Spleen (tissue), 11 donors: ENCODE data around the gene CYB561. TPM values are rescaled to one million over a fixed set of nuclear protein-coding genes. Genes with fewer than 3 reads are reported as not detected.

ENCODE experiments used
- DNase-seq: peaks from one replicate; pipeline ENCODE4 v3.0.0-alpha.2; 2020
- H3K27ac ChIP-seq, 8 donors: fragments of 200-600 bp; sonication (generic) in 7 of 8; 1 replicate in 4 of 8; 2 replicates in 4 of 8; pipeline versions ENCODE4 v1.5.0 to v1.8.0; 2016 to 2021; ENCODE audit warnings: inconsistent platforms in 4 of 8, mild to moderate bottlenecking in 4 of 8, moderate library complexity in 1 of 8
- H3K27me3 ChIP-seq, 7 donors: fragments of 200-600 bp; sonication (generic) in 6 of 7; replicated peaks in 1 of 7; 1 replicate in 4 of 7; 2 replicates in 3 of 7; pipeline versions ENCODE4 v1.5.0 to v1.8.0; 2016 to 2021; ENCODE audit warnings: inconsistent platforms in 3 of 7, mild to moderate bottlenecking in 1 of 7
- H3K36me3 ChIP-seq, 6 donors: fragments of 200-600 bp; sonication (generic) in 5 of 6; 1 replicate in 4 of 6; 2 replicates in 2 of 6; pipeline versions ENCODE4 v1.5.0 to v1.8.0; 2016 to 2021; ENCODE audit warnings: inconsistent platforms in 2 of 6
- H3K4me1 ChIP-seq, 6 donors: fragments of 200-600 bp; sonication (generic) in 5 of 6; 1 replicate in 3 of 6; 2 replicates in 3 of 6; pipeline versions ENCODE4 v1.5.0 to v1.8.0; 2016 to 2021; ENCODE audit warnings: inconsistent platforms in 3 of 6
- H3K4me3 ChIP-seq, 8 donors: fragments of 200-600 bp; sonication (generic) in 7 of 8; 1 replicate in 4 of 8; 2 replicates in 4 of 8; pipeline versions ENCODE4 v1.5.0 to v1.8.0; 2016 to 2021; ENCODE audit warnings: inconsistent platforms in 4 of 8, mild to moderate bottlenecking in 4 of 8, moderate library complexity in 2 of 8
- H3K9me3 ChIP-seq, 8 donors: fragments of 200-600 bp; sonication (generic) in 7 of 8; 1 replicate in 4 of 8; 2 replicates in 4 of 8; pipeline versions ENCODE4 v1.5.0 to v1.8.0; 2016 to 2021; ENCODE audit warnings: inconsistent platforms in 4 of 8
- POLR2A ChIP-seq, 3 donors: fragments of 450-650 bp; IDR thresholded peaks; one replicate each; pipeline ENCODE4 v1.5.1; 2017; ENCODE audit warnings: antibody characterized with exemption in 3 of 3, mild to moderate bottlenecking in 1 of 3
- POLR2AphosphoS5 ChIP-seq, 3 donors: sonication (generic); formaldehyde crosslinking; IDR thresholded peaks; one replicate each; pipeline ENCODE4 v1.5.1; 2017; ENCODE audit warnings: antibody characterized with exemption in 3 of 3
- WGBS, 5 donors: extraction: QIAGEN DNeasy Blood & Tissue Kit in 3 of 5; methylation state at CpG; one replicate each; pipeline versions ENCODE4 v1.1.5 to v1.1.7; 2013 to 2018; 5-methylcytosine and 5-hydroxymethylcytosine counted together
- intact Hi-C: fragments of 100-400 bp; cut with DNase I; formaldehyde crosslinking; loops from one replicate; pipeline ENCODE4 v1.15.0; 2023; ENCODE audit warnings: low total_unique reads
- polyA plus RNA-seq, 3 donors: library from polyadenylated mRNA; stranded (reverse); fragments of 200-250 nt; gene quantifications; one replicate each; pipeline ENCODE4 v1.2.1, GENCODE V29; 2013
- total RNA-seq, 7 donors: library from RNA; depleted of rRNA in 3 of 7; stranded (reverse); fragments of >200 nt in 3 of 7; fragmentation: NEBNext Ultra II Directional in 4 of 7; extraction: Animal tissue kit (Norgen Biotek cat#: 25700) in 4 of 7; gene quantifications; one replicate each; pipeline versions ENCODE4 v1.1.0 to v1.2.1, GENCODE V29; 2016 to 2021
- TF ChIP-seq, protein P1 (sequence below), 11 experiments: fragments of 200-600 bp in 7 of 11; fragments of 450-650 bp in 4 of 11; sonication (generic) in 4 of 11; IDR thresholded peaks in 8 of 11; conservative IDR thresholded peaks in 3 of 11; 1 replicate in 7 of 11; 2 replicates in 4 of 11; pipeline versions ENCODE4 v1.4.0 to v1.8.0; 2016 to 2021; ENCODE audit warnings: antibody characterized with exemption in 11 of 11, inconsistent platforms in 4 of 11, mild to moderate bottlenecking in 1 of 11
- donor health status: healthy with polysubstance abuse.
- donor health status: DM: no; HTN: no; CAD: no; lungs with moderate emphysema.
- donor health status: DM: no; HTN: no; CAD: no.
- donor health status: Bipolar disorder and iron deficiency.
- donor health status: healthy.
- donor health status: DM: no; HTN: no; CAD: no.
- donor health status: DM: yes; HTN: yes; CAD: no.

Gene CYB561
- total and polyA plus RNA-seq, 10 donors: 2.6 to 36.4 (median 12.6) TPM

DNA sequence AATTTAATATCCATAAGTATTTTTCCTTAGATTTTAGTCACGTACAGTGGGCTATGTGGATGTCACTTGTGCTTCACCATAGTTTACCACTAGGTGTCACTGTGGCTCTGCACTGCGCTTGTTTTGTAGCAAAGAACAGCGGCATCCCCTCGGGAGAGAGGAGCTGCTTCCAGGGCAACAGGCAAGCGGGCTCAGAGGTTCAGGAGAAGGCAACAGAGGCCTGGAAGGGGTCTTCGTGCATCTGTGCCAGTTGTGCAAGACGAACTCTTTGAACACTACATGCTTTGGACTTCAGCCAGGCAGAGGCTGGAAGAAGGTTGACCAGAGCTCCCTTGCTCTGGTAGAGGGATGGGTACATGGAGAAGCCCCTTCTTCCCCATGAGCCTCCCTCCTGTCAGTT is 20.6 kb downstream of the CYB561 start:
- intact Hi-C loops: no loop called here
- DNase-seq: peak; percentile 87
- H3K27me3 ChIP-seq: peaks cover 0 to 7% (median 0%) of the 10 kb centered on the region in 7 donors
- no peaks in the 10 kb centered on the region for H3K9me3 ChIP-seq
- 0 to 3% (median 2%) methylated on average over 7 of the region's 7 CpGs for WGBS, 5 donors
- H3K36me3 ChIP-seq: peaks cover 0 to 15% (median 0%) of the 10 kb centered on the region in 6 donors
- peaks cover 0 to 34% (median 10%) of the 10 kb centered on the region in 6 donors for H3K4me1 ChIP-seq
- no peak overlapping the region for H3K4me3 ChIP-seq
- no peak overlapping the region for H3K27ac ChIP-seq
- TF ChIP-seq, protein P1, sequence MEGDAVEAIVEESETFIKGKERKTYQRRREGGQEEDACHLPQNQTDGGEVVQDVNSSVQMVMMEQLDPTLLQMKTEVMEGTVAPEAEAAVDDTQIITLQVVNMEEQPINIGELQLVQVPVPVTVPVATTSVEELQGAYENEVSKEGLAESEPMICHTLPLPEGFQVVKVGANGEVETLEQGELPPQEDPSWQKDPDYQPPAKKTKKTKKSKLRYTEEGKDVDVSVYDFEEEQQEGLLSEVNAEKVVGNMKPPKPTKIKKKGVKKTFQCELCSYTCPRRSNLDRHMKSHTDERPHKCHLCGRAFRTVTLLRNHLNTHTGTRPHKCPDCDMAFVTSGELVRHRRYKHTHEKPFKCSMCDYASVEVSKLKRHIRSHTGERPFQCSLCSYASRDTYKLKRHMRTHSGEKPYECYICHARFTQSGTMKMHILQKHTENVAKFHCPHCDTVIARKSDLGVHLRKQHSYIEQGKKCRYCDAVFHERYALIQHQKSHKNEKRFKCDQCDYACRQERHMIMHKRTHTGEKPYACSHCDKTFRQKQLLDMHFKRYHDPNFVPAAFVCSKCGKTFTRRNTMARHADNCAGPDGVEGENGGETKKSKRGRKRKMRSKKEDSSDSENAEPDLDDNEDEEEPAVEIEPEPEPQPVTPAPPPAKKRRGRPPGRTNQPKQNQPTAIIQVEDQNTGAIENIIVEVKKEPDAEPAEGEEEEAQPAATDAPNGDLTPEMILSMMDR (IDR thresholded peaks at IDR 0.05 in 8 of 11, conservative IDR thresholded peaks at IDR 0.05 in 3 of 11): peak; percentile 75 to 91 (median 89)
- no peak for TF ChIP-seq POLR2AphosphoS5 (IDR thresholded peaks at IDR 0.05)
- no peak for TF ChIP-seq POLR2A (IDR thresholded peaks at IDR 0.05)

DNA sequence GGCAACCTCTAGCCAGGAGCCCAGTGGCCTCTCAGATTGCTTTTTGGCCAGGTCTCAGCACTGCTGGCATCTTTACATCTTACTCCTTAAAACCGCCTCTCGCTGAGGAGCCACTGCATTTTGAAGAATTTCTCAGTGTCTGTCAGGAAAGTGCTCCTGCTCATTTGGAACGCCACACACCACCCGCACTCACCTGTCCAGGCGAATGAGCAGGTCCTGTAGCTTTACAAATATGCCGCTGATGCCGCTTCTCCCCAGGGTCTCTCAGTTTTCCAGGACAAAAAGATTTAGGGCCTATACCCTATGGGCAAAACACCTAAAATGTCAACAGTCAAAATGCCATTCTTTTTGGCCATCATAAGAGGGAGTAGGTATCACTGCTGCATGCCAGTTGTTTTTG is 22.1 kb downstream of the CYB561 start:
- intact Hi-C loops: loop anchor here (5.0 kb wide), 1 partner anchor 53 kb away; the partner anchor contains the start of gene ACE
- peaks cover 0 to 7% (median 0%) of the 10 kb centered on the region in 7 donors for H3K27me3 ChIP-seq
- H3K9me3 ChIP-seq: no peaks in the 10 kb centered on the region
- H3K4me3 ChIP-seq: no peak overlapping the region
- WGBS, 5 donors: 93 to 98% (median 95%) methylated on average over 7 of the region's 7 CpGs
- no peak overlapping the region for H3K27ac ChIP-seq
- peaks cover 0 to 24% (median 3%) of the 10 kb centered on the region in 6 donors for H3K36me3 ChIP-seq
- peaks cover 3 to 48% (median 17%) of the 10 kb centered on the region in 6 donors for H3K4me1 ChIP-seq
- DNase-seq: no peak
- TF ChIP-seq POLR2A (IDR thresholded peaks at IDR 0.05): no peak
- no peak for TF ChIP-seq POLR2AphosphoS5 (IDR thresholded peaks at IDR 0.05)
- TF ChIP-seq, protein P1 (IDR thresholded peaks at IDR 0.05 in 8 of 11, conservative IDR thresholded peaks at IDR 0.05 in 3 of 11): no peak

DNA sequence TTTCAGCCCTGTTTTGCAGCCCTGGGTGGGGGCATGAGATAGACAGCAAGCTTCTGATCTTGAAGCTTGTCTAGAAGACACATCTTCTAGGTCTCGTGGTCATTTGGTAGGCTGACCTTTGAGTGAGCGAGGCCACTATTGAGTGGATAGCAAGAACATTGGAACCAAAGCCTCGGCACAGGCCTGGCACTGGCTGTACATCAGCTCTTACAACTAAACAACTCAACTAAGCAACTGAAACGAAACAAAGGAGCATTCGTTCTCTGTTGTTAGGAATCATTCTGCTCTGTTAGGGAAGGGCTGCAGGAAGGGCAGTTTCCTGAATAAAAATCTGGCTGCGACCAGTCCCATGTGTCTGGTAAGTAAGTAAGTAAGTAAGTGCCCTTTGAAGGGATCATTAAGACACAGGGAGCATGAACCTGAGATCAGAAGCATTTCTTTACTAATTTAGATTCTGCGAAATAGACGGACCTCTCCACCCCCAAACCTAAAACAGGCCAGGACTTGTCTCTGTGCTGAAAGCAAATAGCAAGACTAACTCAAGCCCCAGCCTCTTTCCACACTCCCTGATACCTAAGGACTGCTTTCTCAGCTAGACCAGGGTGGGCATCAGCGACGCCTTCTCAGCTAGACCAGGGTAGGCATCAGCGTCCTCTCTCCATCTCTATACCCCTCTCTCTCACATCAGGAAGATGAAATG is 22.7 kb downstream of the CYB561 start:
- Histone ChIP-seq H3K4me1 (peaks cover 3 to 47% (median 17%) of the 10 kb centered on the region in 6 donors), H3K9me3 (no peaks in the 10 kb centered on the region), H3K4me3 (no peak overlapping the region), H3K27ac (no peak overlapping the region), H3K36me3 (peaks cover 0 to 30% (median 3%) of the 10 kb centered on the region in 6 donors), H3K27me3 (peaks cover 0 to 7% (median 0%) of the 10 kb centered on the region in 7 donors)
- TF ChIP-seq POLR2AphosphoS5 (IDR thresholded peaks at IDR 0.05) (no peak), POLR2A (IDR thresholded peaks at IDR 0.05) (no peak)
- TF ChIP-seq, protein P1 (IDR thresholded peaks at IDR 0.05 in 8 of 11, conservative IDR thresholded peaks at IDR 0.05 in 3 of 11): no peak
- DNase-seq: no peak
- intact Hi-C loops: loop anchor here (5.0 kb wide), 1 partner anchor 54 kb away; the partner anchor contains the start of gene ACE
- WGBS, 5 donors: 60 to 71% (median 65%) methylated on average over 11 of the region's 11 CpGs
